Ishikawa (cell line): ENCODE data around the gene ERBIN.

Source experiments
- CEBPB ChIP-seq: IDR thresholded peaks from 2 replicates; pipeline ENCODE4 v1.6.1; 2012
- EGR1 ChIP-seq: IDR thresholded peaks from 2 replicates; pipeline ENCODE4 v1.6.1; 2012
- EP300 ChIP-seq: IDR thresholded peaks from 2 replicates; pipeline ENCODE4 v1.6.1; 2012; ENCODE audit warnings: borderline replicate concordance
- FOXM1 ChIP-seq: IDR thresholded peaks from 2 replicates; pipeline ENCODE4 v1.6.1; 2012; ENCODE audit warnings: low read depth, borderline replicate concordance
- RAD21 ChIP-seq: IDR thresholded peaks from 2 replicates; pipeline ENCODE4 v1.6.1; 2012; ENCODE audit warnings: low read depth
- TAF1 ChIP-seq: IDR thresholded peaks from 2 replicates; pipeline ENCODE4 v1.6.1; 2012; ENCODE audit warnings: low read depth, mild to moderate bottlenecking
- TEAD4 ChIP-seq: IDR thresholded peaks from 2 replicates; pipeline ENCODE4 v1.6.1; 2012
- TF ChIP-seq, protein P1 (sequence below): IDR thresholded peaks from 2 replicates; pipeline ENCODE4 v1.6.1; 2012
- TF ChIP-seq, protein P2 (sequence below): IDR thresholded peaks from 2 replicates; pipeline ENCODE4 v1.6.1; 2012; ENCODE audit warnings: low read depth, mild to moderate bottlenecking

DNA sequence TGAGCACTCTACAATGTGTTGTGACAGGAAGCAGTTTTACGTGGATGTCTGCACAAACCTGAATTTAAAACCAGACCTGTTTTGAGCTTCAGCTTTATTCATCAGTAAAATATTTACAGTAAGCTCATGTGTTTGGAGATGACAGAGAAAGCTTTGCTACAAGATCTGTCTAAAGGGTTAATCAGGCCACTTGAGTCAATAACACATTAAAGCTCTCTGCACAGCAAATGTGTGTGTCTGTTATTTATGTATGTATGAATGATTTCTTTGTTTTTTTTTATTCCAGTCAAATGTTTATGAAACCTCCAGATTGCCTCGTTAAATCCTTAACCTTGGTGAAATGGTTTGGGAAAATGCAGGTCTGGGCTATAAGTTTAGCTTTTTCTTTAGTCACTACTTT, 140.5 kb downstream of the ERBIN start:
- TF ChIP-seq FOXM1 (no peak), EP300 (no peak), RAD21 (no peak), CEBPB (no peak), EGR1 (no peak), TEAD4 (no peak), TAF1 (no peak)
- TF ChIP-seq, protein P1, sequence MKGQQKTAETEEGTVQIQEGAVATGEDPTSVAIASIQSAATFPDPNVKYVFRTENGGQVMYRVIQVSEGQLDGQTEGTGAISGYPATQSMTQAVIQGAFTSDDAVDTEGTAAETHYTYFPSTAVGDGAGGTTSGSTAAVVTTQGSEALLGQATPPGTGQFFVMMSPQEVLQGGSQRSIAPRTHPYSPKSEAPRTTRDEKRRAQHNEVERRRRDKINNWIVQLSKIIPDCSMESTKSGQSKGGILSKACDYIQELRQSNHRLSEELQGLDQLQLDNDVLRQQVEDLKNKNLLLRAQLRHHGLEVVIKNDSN = no peak
- TF ChIP-seq, protein P2, sequence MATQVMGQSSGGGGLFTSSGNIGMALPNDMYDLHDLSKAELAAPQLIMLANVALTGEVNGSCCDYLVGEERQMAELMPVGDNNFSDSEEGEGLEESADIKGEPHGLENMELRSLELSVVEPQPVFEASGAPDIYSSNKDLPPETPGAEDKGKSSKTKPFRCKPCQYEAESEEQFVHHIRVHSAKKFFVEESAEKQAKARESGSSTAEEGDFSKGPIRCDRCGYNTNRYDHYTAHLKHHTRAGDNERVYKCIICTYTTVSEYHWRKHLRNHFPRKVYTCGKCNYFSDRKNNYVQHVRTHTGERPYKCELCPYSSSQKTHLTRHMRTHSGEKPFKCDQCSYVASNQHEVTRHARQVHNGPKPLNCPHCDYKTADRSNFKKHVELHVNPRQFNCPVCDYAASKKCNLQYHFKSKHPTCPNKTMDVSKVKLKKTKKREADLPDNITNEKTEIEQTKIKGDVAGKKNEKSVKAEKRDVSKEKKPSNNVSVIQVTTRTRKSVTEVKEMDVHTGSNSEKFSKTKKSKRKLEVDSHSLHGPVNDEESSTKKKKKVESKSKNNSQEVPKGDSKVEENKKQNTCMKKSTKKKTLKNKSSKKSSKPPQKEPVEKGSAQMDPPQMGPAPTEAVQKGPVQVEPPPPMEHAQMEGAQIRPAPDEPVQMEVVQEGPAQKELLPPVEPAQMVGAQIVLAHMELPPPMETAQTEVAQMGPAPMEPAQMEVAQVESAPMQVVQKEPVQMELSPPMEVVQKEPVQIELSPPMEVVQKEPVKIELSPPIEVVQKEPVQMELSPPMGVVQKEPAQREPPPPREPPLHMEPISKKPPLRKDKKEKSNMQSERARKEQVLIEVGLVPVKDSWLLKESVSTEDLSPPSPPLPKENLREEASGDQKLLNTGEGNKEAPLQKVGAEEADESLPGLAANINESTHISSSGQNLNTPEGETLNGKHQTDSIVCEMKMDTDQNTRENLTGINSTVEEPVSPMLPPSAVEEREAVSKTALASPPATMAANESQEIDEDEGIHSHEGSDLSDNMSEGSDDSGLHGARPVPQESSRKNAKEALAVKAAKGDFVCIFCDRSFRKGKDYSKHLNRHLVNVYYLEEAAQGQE = no peak
